HepG2 (cell line): ENCODE data around the gene NOP9. TPM values are rescaled to one million over a fixed set of nuclear protein-coding genes. Genes with fewer than 3 reads are reported as not detected.

Experiments used
- EP300 ChIP-seq, 3 experiments: sonication (generic) in 1 of 3; formaldehyde crosslinking in 1 of 3; IDR thresholded peaks; 2 replicates each; pipeline versions ENCODE4 v1.5.1 to v1.6.1; 2011 to 2020; ENCODE audit warnings: low read depth in 2 of 3, low read length in 2 of 3, borderline replicate concordance in 1 of 3, improper control_type of control experiment in 1 of 3, mild to moderate bottlenecking in 1 of 3, missing genetic modification reagents in 1 of 3, moderate library complexity in 1 of 3
- GLI4 ChIP-seq: sonication (generic); formaldehyde crosslinking; IDR thresholded peaks from 2 replicates; pipeline ENCODE4 v1.5.1; 2020; ENCODE audit warnings: missing genetic modification reagents, mild to moderate bottlenecking, moderate library complexity, borderline replicate concordance
- HMG20B ChIP-seq: conservative IDR thresholded peaks from 2 replicates; pipeline ENCODE4 v1.6.1; 2016; ENCODE audit warnings: missing genetic modification reagents, missing compliant biosample characterization
- KDM4B ChIP-seq: sonication (generic); formaldehyde crosslinking; IDR thresholded peaks from 2 replicates; pipeline ENCODE4 v1.4.0; 2020; ENCODE audit warnings: missing genetic modification reagents
- KMT2A ChIP-seq: sonication (generic); formaldehyde crosslinking; IDR thresholded peaks from 2 replicates; pipeline ENCODE4 v1.4.0; 2020; ENCODE audit warnings: missing genetic modification reagents
- MTF2 ChIP-seq: sonication (generic); formaldehyde crosslinking; IDR thresholded peaks from 2 replicates; pipeline ENCODE4 v1.5.0; 2020; ENCODE audit warnings: missing genetic modification reagents, borderline replicate concordance
- NFE2 ChIP-seq: sonication (generic); formaldehyde crosslinking; IDR thresholded peaks from 2 replicates; pipeline ENCODE4 v1.4.0; 2020; ENCODE audit warnings: missing genetic modification reagents
- PAF1 ChIP-seq: IDR thresholded peaks from 2 replicates; pipeline ENCODE4 v1.6.1; 2016; ENCODE audit warnings: missing genetic modification reagents, missing compliant biosample characterization
- RBAK ChIP-seq: sonication (generic); formaldehyde crosslinking; IDR thresholded peaks from 2 replicates; pipeline ENCODE4 v1.5.1; 2020; ENCODE audit warnings: mild to moderate bottlenecking, missing genetic modification reagents
- SNAI1 ChIP-seq: sonication (generic); formaldehyde crosslinking; IDR thresholded peaks from 2 replicates; pipeline ENCODE4 v1.5.0; 2020; ENCODE audit warnings: mild to moderate bottlenecking, missing genetic modification reagents, borderline replicate concordance
- SP140L ChIP-seq: sonication (generic); formaldehyde crosslinking; IDR thresholded peaks from 2 replicates; pipeline ENCODE4 v1.4.0; 2020; ENCODE audit warnings: missing genetic modification reagents, borderline replicate concordance
- SP5 ChIP-seq: IDR thresholded peaks from 2 replicates; pipeline ENCODE4 v1.6.1; 2016; ENCODE audit warnings: low read depth, borderline replicate concordance
- YY1 ChIP-seq: IDR thresholded peaks from 2 replicates; pipeline ENCODE4 v1.6.1; 2011; ENCODE audit warnings: low read length, low read depth, moderate library complexity, mild to moderate bottlenecking; ENCODE audit not compliant: insufficient read depth, insufficient replicate concordance
- ZBTB42 ChIP-seq: sonication (generic); formaldehyde crosslinking; IDR thresholded peaks from 2 replicates; pipeline ENCODE4 v1.5.0; 2020; ENCODE audit warnings: mild to moderate bottlenecking, missing genetic modification reagents
- ZNF326 ChIP-seq: sonication (generic); formaldehyde crosslinking; IDR thresholded peaks from 2 replicates; pipeline ENCODE4 v1.4.0; 2020; ENCODE audit warnings: missing genetic modification reagents, borderline replicate concordance
- ZNF354B ChIP-seq: sonication (generic); formaldehyde crosslinking; IDR thresholded peaks from 2 replicates; pipeline ENCODE4 v1.8.0; 2022; ENCODE audit warnings: mild to moderate bottlenecking, missing genetic modification reagents
- ZNF441 ChIP-seq: sonication (generic); formaldehyde crosslinking; IDR thresholded peaks from 2 replicates; pipeline ENCODE4 v1.7.0; 2021; ENCODE audit warnings: missing genetic modification reagents, borderline replicate concordance
- ZNF468 ChIP-seq: sonication (generic); formaldehyde crosslinking; IDR thresholded peaks from 2 replicates; pipeline ENCODE4 v1.8.0; 2022; ENCODE audit warnings: mild to moderate bottlenecking, moderate library complexity, missing genetic modification reagents
- ZNF564 ChIP-seq: sonication (generic); formaldehyde crosslinking; IDR thresholded peaks from 2 replicates; pipeline ENCODE4 v1.8.1; 2023; ENCODE audit warnings: mild to moderate bottlenecking, missing genetic modification reagents
- ZNF572 ChIP-seq: sonication (generic); formaldehyde crosslinking; IDR thresholded peaks from 2 replicates; pipeline ENCODE4 v1.5.1; 2020; ENCODE audit warnings: mild to moderate bottlenecking, missing genetic modification reagents
- ZNF629 ChIP-seq: sonication (generic); formaldehyde crosslinking; conservative IDR thresholded peaks from 2 replicates; pipeline ENCODE4 v1.5.0; 2020; ENCODE audit warnings: missing genetic modification reagents
- ZNF678 ChIP-seq: sonication (generic); formaldehyde crosslinking; IDR thresholded peaks from 2 replicates; pipeline ENCODE4 v1.4.0; 2020; ENCODE audit warnings: mild to moderate bottlenecking, missing genetic modification reagents
- polyA plus RNA-seq, 8 experiments: library from polyadenylated mRNA; depleted of rRNA in 3 of 8; stranded (reverse) in 7 of 8; unstranded in 1 of 8; fragments of >200 nt; fragmentation: Illumina TruSeq in 4 of 8; extraction: Trizol in 4 of 8; gene quantifications; 2 replicates each; pipeline versions ENCODE4 v1.2.1 to v1.2.3, GENCODE V29; 2011 to 2016; ENCODE audit warnings: low read depth in 4 of 8, missing spikeins in 1 of 8, mixed read lengths in 1 of 8; ENCODE audit not compliant: insufficient read depth in 1 of 8
- total RNA-seq, 5 experiments: library from RNA; depleted of rRNA; stranded (reverse); fragments of >200 nt; fragmentation: Illumina TruSeq; extraction: Trizol; gene quantifications; 2 replicates each; pipeline ENCODE4 v1.2.3, GENCODE V29; 2016; ENCODE audit warnings: low read depth in 1 of 5
- TF ChIP-seq, protein P1 (sequence below): sonication (generic); formaldehyde crosslinking; conservative IDR thresholded peaks from 2 replicates; pipeline ENCODE4 v1.4.0; 2020; ENCODE audit warnings: missing genetic modification reagents
- TF ChIP-seq, protein P2 (sequence below): sonication (generic); formaldehyde crosslinking; IDR thresholded peaks from 2 replicates; pipeline ENCODE4 v1.4.0; 2020; ENCODE audit warnings: mild to moderate bottlenecking, missing genetic modification reagents
- TF ChIP-seq, protein P3 (sequence below): sonication (generic); formaldehyde crosslinking; IDR thresholded peaks from 2 replicates; pipeline ENCODE4 v1.5.0; 2020; ENCODE audit warnings: mild to moderate bottlenecking, missing genetic modification reagents, borderline replicate concordance

NOP9 gene
- total and polyA plus RNA-seq, 2 of the 13 experiments (the other 11 are each of a cell fraction or from before 2014, with no cell fraction given) = 24.5 to 61.6 TPM

DNA sequence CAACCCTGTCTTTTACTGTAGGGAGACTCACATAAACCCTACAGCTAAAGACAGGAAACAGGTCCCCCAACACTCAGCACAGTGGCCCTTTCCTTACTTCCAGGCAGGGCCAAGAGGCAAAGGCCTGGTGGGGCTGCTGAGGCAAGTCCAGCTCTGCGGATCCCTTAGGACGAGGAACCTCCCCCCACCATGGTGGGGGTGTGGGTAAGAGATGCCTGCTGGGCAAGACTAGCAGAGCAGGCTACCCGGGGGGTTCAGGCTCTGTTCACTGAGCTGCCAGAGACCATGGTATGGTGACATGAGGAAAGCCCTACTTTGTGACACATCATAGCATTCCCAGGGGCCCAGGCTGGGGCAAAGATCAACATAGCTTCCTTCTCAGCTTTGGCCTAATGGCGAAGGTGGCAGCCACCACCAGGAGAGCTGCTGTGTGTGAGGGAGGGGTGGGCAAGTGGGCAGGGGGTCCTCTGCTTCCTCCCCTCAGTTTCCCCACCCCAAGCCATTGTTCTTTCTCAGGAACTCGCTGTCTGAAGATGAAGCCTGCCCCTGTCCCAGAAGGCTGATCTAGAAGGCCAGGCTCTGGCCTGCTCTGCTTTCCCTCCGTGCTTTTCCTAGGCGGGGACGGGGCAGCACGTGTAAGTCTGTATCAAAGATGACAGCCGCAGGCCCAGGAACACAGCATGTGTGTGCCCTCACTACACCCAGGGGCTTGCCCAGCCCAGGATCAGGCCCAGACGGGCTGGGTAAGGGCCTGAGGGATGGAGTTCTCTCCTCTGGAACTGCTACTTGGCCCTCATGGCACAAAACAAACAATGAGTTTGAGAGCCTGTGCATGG is 47.1 kb upstream of the NOP9 start (continued):
- TF ChIP-seq, protein P1, sequence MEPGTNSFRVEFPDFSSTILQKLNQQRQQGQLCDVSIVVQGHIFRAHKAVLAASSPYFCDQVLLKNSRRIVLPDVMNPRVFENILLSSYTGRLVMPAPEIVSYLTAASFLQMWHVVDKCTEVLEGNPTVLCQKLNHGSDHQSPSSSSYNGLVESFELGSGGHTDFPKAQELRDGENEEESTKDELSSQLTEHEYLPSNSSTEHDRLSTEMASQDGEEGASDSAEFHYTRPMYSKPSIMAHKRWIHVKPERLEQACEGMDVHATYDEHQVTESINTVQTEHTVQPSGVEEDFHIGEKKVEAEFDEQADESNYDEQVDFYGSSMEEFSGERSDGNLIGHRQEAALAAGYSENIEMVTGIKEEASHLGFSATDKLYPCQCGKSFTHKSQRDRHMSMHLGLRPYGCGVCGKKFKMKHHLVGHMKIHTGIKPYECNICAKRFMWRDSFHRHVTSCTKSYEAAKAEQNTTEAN (CRISPR knock-in tag) = no peak
- TF ChIP-seq KMT2A (CRISPR knock-in tag) (no peak; the same call in 1 of the 2 replicates), HMG20B (CRISPR knock-in tag) (no peak), EP300 (IDR thresholded peaks at IDR 0.05; ENCODE audit: low read depth in 2 of 2, low read length in 2 of 2) (peak; percentile 72 to 82), EP300 (CRISPR knock-in tag; IDR thresholded peaks at IDR 0.05; ENCODE audit: borderline replicate concordance) (peak; percentile 63), NFE2 (CRISPR knock-in tag) (no peak), SP140L (CRISPR knock-in tag) (no peak), ZNF326 (no peak; the same call in 1 of the 2 replicates), ZNF572 (CRISPR knock-in tag) (no peak), ZNF354B (CRISPR knock-in tag) (0 out of 2 replicates have a peak, but pooled peaks have one; percentile 8), ZNF564 (CRISPR knock-in tag) (no peak), ZNF468 (CRISPR knock-in tag) (no peak), MTF2 (CRISPR knock-in tag) (no peak), PAF1 (no peak), ZNF629 (CRISPR knock-in tag) (no peak), KDM4B (CRISPR knock-in tag) (no peak; the same call in 1 of the 2 replicates), ZNF441 (CRISPR knock-in tag) (no peak), SNAI1 (CRISPR knock-in tag) (no peak), GLI4 (CRISPR knock-in tag) (no peak), SP5 (CRISPR knock-in tag) (0 out of 2 replicates have a peak, but pooled peaks have one; percentile 15), ZNF678 (CRISPR knock-in tag) (no peak), ZBTB42 (CRISPR knock-in tag) (no peak; the same call in 1 of the 2 replicates), YY1 (peak; percentile 68), RBAK (CRISPR knock-in tag) (no peak)
- TF ChIP-seq, protein P2, sequence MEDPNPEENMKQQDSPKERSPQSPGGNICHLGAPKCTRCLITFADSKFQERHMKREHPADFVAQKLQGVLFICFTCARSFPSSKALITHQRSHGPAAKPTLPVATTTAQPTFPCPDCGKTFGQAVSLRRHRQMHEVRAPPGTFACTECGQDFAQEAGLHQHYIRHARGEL (CRISPR knock-in tag) = no peak
- TF ChIP-seq, protein P3, sequence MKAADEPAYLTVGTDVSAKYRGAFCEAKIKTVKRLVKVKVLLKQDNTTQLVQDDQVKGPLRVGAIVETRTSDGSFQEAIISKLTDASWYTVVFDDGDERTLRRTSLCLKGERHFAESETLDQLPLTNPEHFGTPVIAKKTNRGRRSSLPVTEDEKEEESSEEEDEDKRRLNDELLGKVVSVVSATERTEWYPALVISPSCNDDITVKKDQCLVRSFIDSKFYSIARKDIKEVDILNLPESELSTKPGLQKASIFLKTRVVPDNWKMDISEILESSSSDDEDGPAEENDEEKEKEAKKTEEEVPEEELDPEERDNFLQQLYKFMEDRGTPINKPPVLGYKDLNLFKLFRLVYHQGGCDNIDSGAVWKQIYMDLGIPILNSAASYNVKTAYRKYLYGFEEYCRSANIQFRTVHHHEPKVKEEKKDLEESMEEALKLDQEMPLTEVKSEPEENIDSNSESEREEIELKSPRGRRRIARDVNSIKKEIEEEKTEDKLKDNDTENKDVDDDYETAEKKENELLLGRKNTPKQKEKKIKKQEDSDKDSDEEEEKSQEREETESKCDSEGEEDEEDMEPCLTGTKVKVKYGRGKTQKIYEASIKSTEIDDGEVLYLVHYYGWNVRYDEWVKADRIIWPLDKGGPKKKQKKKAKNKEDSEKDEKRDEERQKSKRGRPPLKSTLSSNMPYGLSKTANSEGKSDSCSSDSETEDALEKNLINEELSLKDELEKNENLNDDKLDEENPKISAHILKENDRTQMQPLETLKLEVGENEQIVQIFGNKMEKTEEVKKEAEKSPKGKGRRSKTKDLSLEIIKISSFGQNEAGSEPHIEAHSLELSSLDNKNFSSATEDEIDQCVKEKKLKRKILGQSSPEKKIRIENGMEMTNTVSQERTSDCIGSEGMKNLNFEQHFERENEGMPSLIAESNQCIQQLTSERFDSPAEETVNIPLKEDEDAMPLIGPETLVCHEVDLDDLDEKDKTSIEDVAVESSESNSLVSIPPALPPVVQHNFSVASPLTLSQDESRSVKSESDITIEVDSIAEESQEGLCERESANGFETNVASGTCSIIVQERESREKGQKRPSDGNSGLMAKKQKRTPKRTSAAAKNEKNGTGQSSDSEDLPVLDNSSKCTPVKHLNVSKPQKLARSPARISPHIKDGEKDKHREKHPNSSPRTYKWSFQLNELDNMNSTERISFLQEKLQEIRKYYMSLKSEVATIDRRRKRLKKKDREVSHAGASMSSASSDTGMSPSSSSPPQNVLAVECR (CRISPR knock-in tag) = no peak; the same call in none of the 2 replicates
